ENCODE data around the gene GSN. TPM values are rescaled to one million over a fixed set of nuclear protein-coding genes. Genes with fewer than 3 reads are reported as not detected.

Gene GSN
- total and polyA plus RNA-seq, 2 of the 13 experiments (the other 11 are each of a cell fraction or from before 2014, with no cell fraction given): 294 to 307 TPM

- TF ChIP-seq JARID2 (CRISPR knock-in tag; IDR thresholded peaks at IDR 0.05; ENCODE audit: insufficient replicate concordance): no peak
- no peak for TF ChIP-seq ZFYVE20 (CRISPR knock-in tag; IDR thresholded peaks at IDR 0.05; ENCODE audit: borderline replicate concordance, low read depth)
- TF ChIP-seq SP140L (CRISPR knock-in tag; IDR thresholded peaks at IDR 0.05; ENCODE audit: borderline replicate concordance): no peak
Measured at GRCh38 chr9:121239071-121239470, 28.9 kb upstream of the GSN start (continued).

GRCh38 chr9:121239851-121240250, 28.1 kb upstream of the GSN start:
- TF ChIP-seq ZNF530 (CRISPR knock-in tag; IDR thresholded peaks at IDR 0.05; ENCODE audit: low read depth) (no peak), TOPORS (CRISPR knock-in tag; IDR thresholded peaks at IDR 0.05) (no peak), ZC3H13 (CRISPR knock-in tag; IDR thresholded peaks at IDR 0.05) (no peak), NCOA2 (CRISPR knock-in tag; IDR thresholded peaks at IDR 0.05) (no peak), IRF1 (CRISPR knock-in tag; IDR thresholded peaks at IDR 0.05; ENCODE audit: low read depth) (no peak), NCOA1 (CRISPR knock-in tag; IDR thresholded peaks at IDR 0.05) (no peak), KLF9 (CRISPR knock-in tag; IDR thresholded peaks at IDR 0.05; ENCODE audit: low read depth) (no peak), MLLT10 (CRISPR knock-in tag; IDR thresholded peaks at IDR 0.05) (no peak), ZNF343 (CRISPR knock-in tag; IDR thresholded peaks at IDR 0.05) (no peak), ZNF331 (CRISPR knock-in tag; IDR thresholded peaks at IDR 0.05) (no peak), PHF8 (CRISPR knock-in tag; IDR thresholded peaks at IDR 0.05) (no peak), ZBTB34 (CRISPR knock-in tag; IDR thresholded peaks at IDR 0.05) (no peak), HIVEP1 (CRISPR knock-in tag; IDR thresholded peaks at IDR 0.05) (no peak), ZNF205 (CRISPR knock-in tag; IDR thresholded peaks at IDR 0.05) (no peak)
- H3K4me1 ChIP-seq (ENCODE audit: insufficient read depth, low read length): peaks cover 3% of the 10 kb centered on the region
- FAIRE-seq: no peak
- intact Hi-C loops (cut with micrococcal nuclease; ENCODE audit: unreplicated experiment): no loop called here
- no peaks in the 10 kb centered on the region for H3K36me3 ChIP-seq (replicated peaks in 1 of 2; ENCODE audit: control insufficient read depth in 1 of 2, insufficient read depth in 2 of 2, low read length in 2 of 2)
- H3K27ac ChIP-seq (ENCODE audit: extremely low read length, insufficient read depth, low read length): no peak overlapping the region
- ATAC-seq: no peak
- H3K9ac ChIP-seq (ENCODE audit: insufficient read depth, low read depth, low read length): no peak overlapping the region
- no peaks in the 10 kb centered on the region for H3K79me2 ChIP-seq (ENCODE audit: insufficient read depth, low read length)
- 36% methylated on average over 5 of the region's 5 CpGs for WGBS (ENCODE audit: low lambda C conversion rate)
- no peak overlapping the region for H2AFZ ChIP-seq (ENCODE audit: low read length)
- H4K20me1 ChIP-seq (ENCODE audit: insufficient read depth, low read length): no peaks in the 10 kb centered on the region
- H3K4me3 ChIP-seq (replicated peaks in 1 of 3; ENCODE audit: insufficient read depth in 1 of 3, low read depth in 2 of 3, low read length in 3 of 3): no peak overlapping the region
- ChIA-PET CTCF (ENCODE audit: low intra/inter-chr PET ratio, low total read pairs) (no interaction called here), POLR2A (no interaction called here)
- BruUV-seq (replicated peaks): no TSS peak
- peaks cover 9% of the 10 kb centered on the region; the same call in 1 of the 2 replicates for H3K9me3 ChIP-seq (ENCODE audit: low read length)
- no peak overlapping the region for H3K4me2 ChIP-seq (ENCODE audit: low read depth, low read length)
- in situ Hi-C loops (cut with HindIII; ENCODE audit: extremely low pct_ligation_motif_present, low pct_unique_long_range_greater_than_20kb): no loop called here
- H3K27me3 ChIP-seq (ENCODE audit: control insufficient read depth in 1 of 2, insufficient read depth in 2 of 2, low read length in 2 of 2): peaks cover 0 to 15% of the 10 kb centered on the region in 2 experiments; a peak in 1 of 5 replicates
- DNase-seq (ENCODE audit: low spot score): no peak

All from HepG2 (cell line).